ENCODE results near the gene BAIAP2L1. TPM values are rescaled to one million over a fixed set of nuclear protein-coding genes. Genes with fewer than 3 reads are reported as not detected.
A peak's percentile ranks its signal among the peaks of the same experiment; 100 is the strongest.

Gene BAIAP2L1
- total RNA-seq, 1 donor from 2014 or later = 20.6 TPM

- DNase-seq (ENCODE audit: low spot score) = no peak
- no peak for TF ChIP-seq CTCF (IDR thresholded peaks at IDR 0.05; ENCODE audit: unreplicated experiment)
- H3K9me3 Mint-ChIP-seq (ENCODE audit: unreplicated experiment) = no peaks in the 10 kb centered on the region
- H3K27me3 Mint-ChIP-seq (ENCODE audit: unreplicated experiment) = peaks cover 2% of the 10 kb centered on the region
- H3K4me1 Mint-ChIP-seq (ENCODE audit: unreplicated experiment) = peaks cover 15% of the 10 kb centered on the region
- H3K27ac Mint-ChIP-seq (ENCODE audit: unreplicated experiment) = no peak overlapping the region
- no peak overlapping the region for H3K4me3 Mint-ChIP-seq (ENCODE audit: unreplicated experiment)
- no peaks in the 10 kb centered on the region for H3K36me3 Mint-ChIP-seq (ENCODE audit: low read depth, unreplicated experiment)
Measured at GRCh38 chr7:98358706-98359105, 42.2 kb downstream of the BAIAP2L1 start.

GRCh38 chr7:98357751-98358161 lies 43.1 kb downstream of the BAIAP2L1 start:
- no peak overlapping the region for H3K4me3 Mint-ChIP-seq (ENCODE audit: unreplicated experiment)

DNA sequence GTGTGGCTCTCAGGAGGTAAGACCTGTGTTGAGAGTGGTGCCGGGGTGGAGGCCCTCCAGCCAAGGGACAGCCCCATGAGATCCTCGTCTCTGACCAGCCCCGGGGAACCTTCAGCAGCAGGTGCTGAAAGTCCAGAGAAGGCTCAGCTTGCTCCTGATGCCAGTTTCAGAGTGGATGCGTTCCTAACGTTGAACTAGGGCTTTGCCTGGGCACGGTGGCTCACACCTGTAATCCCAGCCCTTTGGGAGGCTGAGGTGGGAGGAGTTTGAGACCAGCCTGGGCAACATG lies 45.7 kb downstream of the BAIAP2L1 start:
- Mint-ChIP-seq H3K4me3 (ENCODE audit: unreplicated experiment) (no peak overlapping the region), H3K36me3 (ENCODE audit: low read depth, unreplicated experiment) (peaks cover 7% of the 10 kb centered on the region), H3K4me1 (ENCODE audit: unreplicated experiment) (peaks cover 8% of the 10 kb centered on the region), H3K27me3 (ENCODE audit: unreplicated experiment) (peaks cover 3% of the 10 kb centered on the region), H3K9me3 (ENCODE audit: unreplicated experiment) (peaks cover 3% of the 10 kb centered on the region), H3K27ac (ENCODE audit: unreplicated experiment) (no peak overlapping the region)
- no peak for DNase-seq (ENCODE audit: low spot score)
- no peak for TF ChIP-seq CTCF (IDR thresholded peaks at IDR 0.05; ENCODE audit: unreplicated experiment)

More at GRCh38 chr7:98357751-98358161, 43.1 kb downstream of the BAIAP2L1 start:
- Mint-ChIP-seq H3K27ac (ENCODE audit: unreplicated experiment) (no peak overlapping the region), H3K9me3 (ENCODE audit: unreplicated experiment) (peaks cover under 1% of the 10 kb centered on the region), H3K36me3 (ENCODE audit: low read depth, unreplicated experiment) (no peaks in the 10 kb centered on the region), H3K4me1 (ENCODE audit: unreplicated experiment) (peaks cover 15% of the 10 kb centered on the region), H3K27me3 (ENCODE audit: unreplicated experiment) (peaks cover 2% of the 10 kb centered on the region)
- TF ChIP-seq CTCF (IDR thresholded peaks at IDR 0.05; ENCODE audit: unreplicated experiment) = no peak
- no peak for DNase-seq (ENCODE audit: low spot score)

GRCh38 chr7:98354511-98355249 lies 46.2 kb downstream of the BAIAP2L1 start:
- H3K4me1 Mint-ChIP-seq (ENCODE audit: unreplicated experiment) = peaks cover 8% of the 10 kb centered on the region
- H3K9me3 Mint-ChIP-seq (ENCODE audit: unreplicated experiment) = peaks cover 3% of the 10 kb centered on the region
- H3K36me3 Mint-ChIP-seq (ENCODE audit: low read depth, unreplicated experiment) = peaks cover 11% of the 10 kb centered on the region
- H3K27ac Mint-ChIP-seq (ENCODE audit: unreplicated experiment) = peak overlapping the region; percentile 37
- no peak overlapping the region for H3K4me3 Mint-ChIP-seq (ENCODE audit: unreplicated experiment)
- peaks cover 1% of the 10 kb centered on the region for H3K27me3 Mint-ChIP-seq (ENCODE audit: unreplicated experiment)
- DNase-seq (ENCODE audit: low spot score) = no peak
- TF ChIP-seq CTCF (IDR thresholded peaks at IDR 0.05; ENCODE audit: unreplicated experiment) = no peak

- peaks cover 3% of the 10 kb centered on the region for H3K9me3 Mint-ChIP-seq (ENCODE audit: unreplicated experiment)
- H3K4me1 Mint-ChIP-seq (ENCODE audit: unreplicated experiment) = peaks cover 8% of the 10 kb centered on the region
- no peak for TF ChIP-seq CTCF (IDR thresholded peaks at IDR 0.05; ENCODE audit: unreplicated experiment)
- H3K36me3 Mint-ChIP-seq (ENCODE audit: low read depth, unreplicated experiment) = peaks cover 11% of the 10 kb centered on the region
- no peak overlapping the region for H3K27ac Mint-ChIP-seq (ENCODE audit: unreplicated experiment)
- peaks cover 1% of the 10 kb centered on the region for H3K27me3 Mint-ChIP-seq (ENCODE audit: unreplicated experiment)
- H3K4me3 Mint-ChIP-seq (ENCODE audit: unreplicated experiment) = no peak overlapping the region
- no peak for DNase-seq (ENCODE audit: low spot score)
Measured at GRCh38 chr7:98354052-98354451, 46.8 kb downstream of the BAIAP2L1 start.
